Smooth muscle cell (in vitro differentiated cells): ENCODE measurements around the gene RABGEF1. TPM values are rescaled to one million over a fixed set of nuclear protein-coding genes. Genes with fewer than 3 reads are reported as not detected.
A peak's percentile ranks its signal among the peaks of the same experiment; 100 is the strongest.

Source experiments
- DNase-seq: peaks from one replicate; lab custom pipeline; 2025; ENCODE audit not compliant: unreplicated experiment; lab: John Stamatoyannopoulos, UW
- H2AFZ ChIP-seq: fragments of 200-600 bp; sonication (generic); 2 replicates; pipeline ENCODE4 v1.6.0; 2016; ENCODE audit warnings: antibody characterized with exemption, low read depth, mild to moderate bottlenecking
- H3F3A ChIP-seq: fragments of 200-600 bp; sonication (generic); 2 replicates; pipeline ENCODE4 v1.6.0; 2017; ENCODE audit warnings: antibody characterized with exemption, low read depth
- H3K27ac ChIP-seq: fragments of 200-600 bp; sonication (generic); 2 replicates; pipeline ENCODE4 v1.5.1; 2016; ENCODE audit warnings: low read depth, mild to moderate bottlenecking
- H3K27me3 ChIP-seq: fragments of 200-600 bp; sonication (generic); 2 replicates; pipeline ENCODE4 v1.6.1; 2016; ENCODE audit warnings: low read depth, mild to moderate bottlenecking
- H3K36me3 ChIP-seq: fragments of 200-600 bp; sonication (generic); 2 replicates; pipeline ENCODE4 v1.5.1; 2016; ENCODE audit warnings: low read depth
- H3K4me1 ChIP-seq: fragments of 200-600 bp; sonication (generic); 2 replicates; pipeline ENCODE4 v1.5.1; 2016; ENCODE audit warnings: low read depth
- H3K4me2 ChIP-seq: fragments of 200-600 bp; sonication (generic); 2 replicates; pipeline ENCODE4 v1.6.0; 2016; ENCODE audit warnings: mild to moderate bottlenecking
- H3K4me3 ChIP-seq: fragments of 200-600 bp; sonication (generic); 2 replicates; pipeline ENCODE4 v1.5.1; 2016; ENCODE audit warnings: mild to moderate bottlenecking
- H3K79me2 ChIP-seq: fragments of 200-600 bp; sonication (generic); 2 replicates; pipeline ENCODE4 v1.6.0; 2016; ENCODE audit warnings: low read depth, mild to moderate bottlenecking
- H3K9ac ChIP-seq: fragments of 200-600 bp; sonication (generic); 2 replicates; pipeline ENCODE4 v1.6.0; 2016; ENCODE audit warnings: low read depth
- H3K9me3 ChIP-seq: fragments of 200-600 bp; sonication (generic); replicated peaks from 2 replicates; pipeline ENCODE4 v1.5.1; 2016; ENCODE audit warnings: low read depth
- H4K20me1 ChIP-seq: fragments of 200-600 bp; sonication (generic); 2 replicates; pipeline ENCODE4 v1.6.0; 2016; ENCODE audit warnings: low read depth
- WGBS: methylation state at CpG from one replicate; pipeline ENCODE4 v1.1.7; 2016; ENCODE audit warnings: low lambda C conversion rate; 5-methylcytosine and 5-hydroxymethylcytosine counted together
- polyA plus RNA-seq: library from polyadenylated mRNA; unstranded; fragments of >200 nt; fragmentation: Nextera tagmentation; extraction: Ambion mirVana; gene quantifications from 2 replicates; pipeline ENCODE4 v1.2.1, GENCODE V29; 2016
- total RNA-seq: library from RNA; depleted of rRNA; stranded (reverse); fragments of >200 nt; gene quantifications from 2 replicates; pipeline ENCODE4 v1.2.3, GENCODE V29; 2014
- TF ChIP-seq, protein P1 (sequence below): fragments of 200-600 bp; sonication (generic); IDR thresholded peaks from 2 replicates; pipeline ENCODE4 v1.5.1; 2017; ENCODE audit warnings: borderline replicate concordance, mild to moderate bottlenecking, antibody characterized with exemption; ENCODE audit not compliant: insufficient read depth, poor library complexity, severe bottlenecking

The RABGEF1 gene
- total and polyA plus RNA-seq, 2 experiments from 2014 or later, result 18.8 to 34.9 TPM

DNA sequence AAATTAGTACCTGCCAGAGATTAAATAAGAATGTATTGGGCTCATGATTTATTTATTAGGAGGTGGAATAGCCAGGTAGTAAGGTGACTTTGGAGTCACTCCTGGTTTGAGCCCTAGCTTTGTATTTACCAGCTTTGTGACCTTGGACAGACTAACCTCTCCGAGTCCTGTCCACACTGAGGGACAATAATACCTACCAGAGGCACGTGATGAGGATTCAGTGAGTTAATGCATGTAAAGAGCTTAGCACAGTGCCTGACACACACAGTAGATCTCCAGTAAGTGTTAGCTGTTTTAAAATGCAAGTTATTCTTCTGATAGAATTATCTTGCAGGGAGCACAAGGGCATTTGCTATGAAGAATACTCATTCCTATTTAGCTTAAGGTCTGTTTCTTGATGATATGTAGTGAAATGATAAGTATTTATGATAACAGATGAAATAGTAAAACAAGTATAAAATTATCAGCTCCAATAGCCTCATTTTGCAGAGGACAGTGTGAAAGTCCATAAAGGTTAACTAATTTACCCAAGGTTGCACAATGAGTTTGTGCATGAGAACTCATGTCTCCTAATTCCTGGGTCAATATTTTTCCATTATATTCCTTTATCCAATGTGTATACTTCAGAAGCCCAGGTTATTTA is 36.4 kb downstream of the RABGEF1 start:
- H2AFZ ChIP-seq, result no peak overlapping the region
- no peaks in the 10 kb centered on the region for H3K9me3 ChIP-seq
- no peaks in the 10 kb centered on the region for H3K36me3 ChIP-seq
- H3K79me2 ChIP-seq, result peaks cover 33% of the 10 kb centered on the region
- H3K4me1 ChIP-seq, result peaks cover 9% of the 10 kb centered on the region
- 98% methylated on average over 2 of the region's 2 CpGs for WGBS
- no peak overlapping the region for H3K4me2 ChIP-seq
- peaks cover 72% of the 10 kb centered on the region for H4K20me1 ChIP-seq
- H3K27ac ChIP-seq, result no peak overlapping the region
- no peak overlapping the region for H3K4me3 ChIP-seq
- no peaks in the 10 kb centered on the region for H3K27me3 ChIP-seq
- no peak overlapping the region for H3K9ac ChIP-seq
- H3F3A ChIP-seq, result no peaks in the 10 kb centered on the region
- TF ChIP-seq, protein P1, sequence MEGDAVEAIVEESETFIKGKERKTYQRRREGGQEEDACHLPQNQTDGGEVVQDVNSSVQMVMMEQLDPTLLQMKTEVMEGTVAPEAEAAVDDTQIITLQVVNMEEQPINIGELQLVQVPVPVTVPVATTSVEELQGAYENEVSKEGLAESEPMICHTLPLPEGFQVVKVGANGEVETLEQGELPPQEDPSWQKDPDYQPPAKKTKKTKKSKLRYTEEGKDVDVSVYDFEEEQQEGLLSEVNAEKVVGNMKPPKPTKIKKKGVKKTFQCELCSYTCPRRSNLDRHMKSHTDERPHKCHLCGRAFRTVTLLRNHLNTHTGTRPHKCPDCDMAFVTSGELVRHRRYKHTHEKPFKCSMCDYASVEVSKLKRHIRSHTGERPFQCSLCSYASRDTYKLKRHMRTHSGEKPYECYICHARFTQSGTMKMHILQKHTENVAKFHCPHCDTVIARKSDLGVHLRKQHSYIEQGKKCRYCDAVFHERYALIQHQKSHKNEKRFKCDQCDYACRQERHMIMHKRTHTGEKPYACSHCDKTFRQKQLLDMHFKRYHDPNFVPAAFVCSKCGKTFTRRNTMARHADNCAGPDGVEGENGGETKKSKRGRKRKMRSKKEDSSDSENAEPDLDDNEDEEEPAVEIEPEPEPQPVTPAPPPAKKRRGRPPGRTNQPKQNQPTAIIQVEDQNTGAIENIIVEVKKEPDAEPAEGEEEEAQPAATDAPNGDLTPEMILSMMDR, result no peak
- no peak for DNase-seq

DNA sequence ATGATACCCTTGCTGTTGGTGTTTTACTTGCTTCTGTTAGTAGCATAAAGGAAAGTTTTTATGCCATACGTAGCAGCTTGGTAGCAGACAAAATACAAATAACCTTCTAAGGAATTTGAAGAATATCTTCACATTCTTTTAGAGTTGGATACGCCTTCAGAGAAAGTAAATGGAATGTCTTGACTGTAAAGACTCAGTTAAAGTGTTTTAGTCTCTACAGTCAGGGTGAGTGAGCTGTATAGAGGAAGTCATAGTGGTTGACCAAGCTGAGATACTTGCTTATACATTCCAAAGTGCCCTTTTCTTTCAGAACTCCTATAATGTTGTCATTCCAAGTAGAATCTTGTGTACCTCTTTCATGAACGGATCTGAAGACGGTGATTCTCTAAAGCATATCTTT is 37.7 kb downstream of the RABGEF1 start:
- Histone ChIP-seq H4K20me1 (peaks cover 69% of the 10 kb centered on the region), H3F3A (no peaks in the 10 kb centered on the region), H3K27me3 (no peaks in the 10 kb centered on the region), H3K4me3 (no peak overlapping the region), H3K36me3 (no peaks in the 10 kb centered on the region), H3K9ac (no peak overlapping the region), H2AFZ (no peak overlapping the region), H3K4me1 (peaks cover 9% of the 10 kb centered on the region), H3K79me2 (peaks cover 35% of the 10 kb centered on the region), H3K9me3 (no peaks in the 10 kb centered on the region), H3K27ac (peak overlapping the region; percentile 68), H3K4me2 (peak overlapping the region; percentile 4)
- TF ChIP-seq, protein P1, result no peak
- no peak for DNase-seq
- WGBS, result 64% methylated on average over 4 of the region's 4 CpGs

DNA sequence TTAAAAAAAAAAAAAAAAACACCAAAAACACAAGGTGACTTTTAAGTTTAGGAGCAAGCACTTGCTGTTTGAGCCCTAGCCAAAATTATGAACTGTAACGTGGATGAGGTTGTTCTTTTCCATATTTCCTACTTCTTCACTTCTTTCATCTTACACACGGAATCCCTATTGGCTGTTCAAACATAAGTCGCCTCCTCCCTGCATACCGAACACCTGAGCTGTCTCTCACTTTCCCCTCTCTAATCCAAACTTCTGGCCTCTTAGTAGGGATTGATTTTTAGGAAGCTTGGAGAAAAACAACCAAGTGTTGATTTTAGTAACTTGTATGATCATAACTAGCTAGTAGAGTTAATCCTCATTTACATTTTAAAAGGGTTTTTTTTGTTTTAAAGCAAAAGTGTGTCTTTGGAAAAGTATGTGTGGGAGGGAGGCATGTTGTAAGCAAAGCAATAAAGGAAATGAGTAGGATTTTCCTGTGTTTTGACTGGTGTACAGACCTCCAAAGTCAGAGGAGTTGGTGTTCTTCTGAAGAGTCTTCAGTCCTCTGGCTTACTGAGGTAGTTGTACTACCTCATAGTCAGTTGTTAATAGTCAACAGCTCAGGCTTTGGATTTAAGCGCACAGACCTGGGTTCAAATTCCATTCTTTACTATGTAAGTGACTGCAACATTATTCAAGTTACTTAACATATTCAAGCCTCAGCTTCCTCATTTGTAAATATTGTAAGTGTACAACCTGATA is 39.3 kb downstream of the RABGEF1 start:
- no peak for DNase-seq
- H4K20me1 ChIP-seq, result peaks cover 65% of the 10 kb centered on the region
- no peak overlapping the region for H3K9ac ChIP-seq
- H3K79me2 ChIP-seq, result peaks cover 35% of the 10 kb centered on the region
- peaks cover 14% of the 10 kb centered on the region for H3K36me3 ChIP-seq
- peak overlapping the region; percentile 4 for H3K4me2 ChIP-seq
- no peaks in the 10 kb centered on the region for H3F3A ChIP-seq
- no peaks in the 10 kb centered on the region for H3K27me3 ChIP-seq
- TF ChIP-seq, protein P1, result no peak
- no peak overlapping the region for H3K4me3 ChIP-seq
- H3K9me3 ChIP-seq, result no peaks in the 10 kb centered on the region
- peaks cover 9% of the 10 kb centered on the region for H3K4me1 ChIP-seq
- WGBS, result 75% methylated on average over 5 of the region's 5 CpGs
- H3K27ac ChIP-seq, result peak overlapping the region; percentile 43
- no peak overlapping the region for H2AFZ ChIP-seq
